Ascending aorta (tissue), 2 donors: ENCODE measurements around the gene GFAP. TPM values are rescaled to one million over a fixed set of nuclear protein-coding genes. Genes with fewer than 3 reads are reported as not detected.

Source experiments
- DNase-seq, 2 donors: peaks; one replicate each; pipeline ENCODE4 v3.0.0-alpha.2; 2019; ENCODE audit warnings: low spot score in 2 of 2
- H3K27ac ChIP-seq, 2 donors: fragments of 200-600 bp; sonication (generic); one replicate each; pipeline ENCODE4 v1.5.1; 2016 to 2017; ENCODE audit warnings: mild to moderate bottlenecking in 1 of 2
- H3K27me3 ChIP-seq: fragments of 200-600 bp; sonication (generic); one replicate; pipeline ENCODE4 v1.5.1; 2017
- H3K36me3 ChIP-seq, 2 donors: fragments of 200-600 bp; sonication (generic); one replicate each; pipeline ENCODE4 v1.5.1; 2016
- H3K4me1 ChIP-seq, 2 donors: fragments of 200-600 bp; sonication (generic); one replicate each; pipeline ENCODE4 v1.5.1; 2016 to 2017; ENCODE audit warnings: mild to moderate bottlenecking in 1 of 2
- H3K4me3 ChIP-seq, 2 donors: fragments of 200-600 bp; sonication (generic); one replicate each; pipeline ENCODE4 v1.5.1; 2016 to 2017; ENCODE audit warnings: mild to moderate bottlenecking in 1 of 2
- H3K9me3 ChIP-seq, 2 donors: fragments of 200-600 bp; sonication (generic); one replicate each; pipeline ENCODE4 v1.5.1; 2016
- CTCF ChIP-seq, 3 experiments: fragments of 200-600 bp in 2 of 3; fragments of 450-650 bp in 1 of 3; sonication (generic) in 2 of 3; IDR thresholded peaks; one replicate each; pipeline ENCODE4 v1.5.1; 2016 to 2019; ENCODE audit warnings: antibody characterized with exemption in 3 of 3, mild to moderate bottlenecking in 1 of 3, moderate library complexity in 1 of 3
- intact Hi-C: fragments of 100-400 bp; cut with DNase I; formaldehyde crosslinking; loops from one replicate; pipeline ENCODE4 v1.15.1; 2023
- total RNA-seq: library from RNA; depleted of rRNA; stranded (reverse); fragments of >200 nt; gene quantifications from one replicate; pipeline ENCODE4 v1.1.0, GENCODE V29; 2016

GFAP gene
- total RNA-seq, 1 donor from 2014 or later: 1.7 TPM

GRCh38 chr17:44887016-44887415 is 28.3 kb downstream of the GFAP start:
- intact Hi-C loops: no loop called here

GRCh38 chr17:44884941-44885340 is 30.4 kb downstream of the GFAP start:
- H3K4me3 ChIP-seq: no peak overlapping the region
- no peaks in the 10 kb centered on the region for H3K4me1 ChIP-seq
- no peak for TF ChIP-seq CTCF (IDR thresholded peaks at IDR 0.05)
- H3K27me3 ChIP-seq: no peaks in the 10 kb centered on the region
- H3K36me3 ChIP-seq: peaks cover 63 to 70% of the 10 kb centered on the region in 2 donors
- no peaks in the 10 kb centered on the region for H3K9me3 ChIP-seq
- no peak for DNase-seq
- intact Hi-C loops: no loop called here
- no peak overlapping the region for H3K27ac ChIP-seq

More at GRCh38 chr17:44887016-44887415, 28.3 kb downstream of the GFAP start:
- Histone ChIP-seq H3K4me3 (no peak overlapping the region), H3K4me1 (no peaks in the 10 kb centered on the region), H3K9me3 (no peaks in the 10 kb centered on the region), H3K27me3 (no peaks in the 10 kb centered on the region), H3K27ac (no peak overlapping the region), H3K36me3 (peaks cover 49 to 55% of the 10 kb centered on the region in 2 donors)
- no peak for TF ChIP-seq CTCF (IDR thresholded peaks at IDR 0.05)
- no peak for DNase-seq

- Histone ChIP-seq H3K9me3 (no peaks in the 10 kb centered on the region), H3K4me1 (no peaks in the 10 kb centered on the region), H3K27me3 (no peaks in the 10 kb centered on the region), H3K27ac (no peak overlapping the region), H3K4me3 (no peak overlapping the region), H3K36me3 (peaks cover 79 to 86% of the 10 kb centered on the region in 2 donors)
- DNase-seq: no peak
- no peak for TF ChIP-seq CTCF (IDR thresholded peaks at IDR 0.05)
- intact Hi-C loops: no loop called here
Observed at GRCh38 chr17:44881145-44881544, 34.2 kb downstream of the GFAP start.

- Histone ChIP-seq H3K9me3 (no peaks in the 10 kb centered on the region), H3K36me3 (peaks cover 78 to 86% of the 10 kb centered on the region in 2 donors), H3K27ac (no peak overlapping the region), H3K4me1 (no peaks in the 10 kb centered on the region), H3K4me3 (no peak overlapping the region), H3K27me3 (no peaks in the 10 kb centered on the region)
- intact Hi-C loops: no loop called here
- TF ChIP-seq CTCF (IDR thresholded peaks at IDR 0.05): no peak
- no peak for DNase-seq
Observed at GRCh38 chr17:44880062-44880461, 35.2 kb downstream of the GFAP start.

- peaks cover 74 to 86% of the 10 kb centered on the region in 2 donors for H3K36me3 ChIP-seq
- no peak overlapping the region for H3K4me3 ChIP-seq
- H3K27ac ChIP-seq: no peak overlapping the region
- H3K9me3 ChIP-seq: no peaks in the 10 kb centered on the region
- intact Hi-C loops: no loop called here
- no peaks in the 10 kb centered on the region for H3K4me1 ChIP-seq
- DNase-seq: no peak
- no peak for TF ChIP-seq CTCF (IDR thresholded peaks at IDR 0.05)
- H3K27me3 ChIP-seq: no peaks in the 10 kb centered on the region
Observed at GRCh38 chr17:44879376-44879775, 35.9 kb downstream of the GFAP start.
